Right lobe of liver (tissue), 4 donors: ENCODE data around the gene GLB1L2.

Experiments
- CTCF ChIP-seq, 4 donors: fragments of 200-600 bp in 3 of 4; fragments of 450-650 bp in 1 of 4; IDR thresholded peaks; one replicate each; pipeline versions ENCODE4 v1.5.1 to v1.8.0; 2016 to 2022; ENCODE audit warnings: antibody characterized with exemption in 4 of 4, mild to moderate bottlenecking in 2 of 4
- POLR2A ChIP-seq: fragments of 450-650 bp; IDR thresholded peaks from one replicate; pipeline ENCODE4 v1.6.1; 2017; ENCODE audit warnings: antibody characterized with exemption, mild to moderate bottlenecking
- donor health status: DM: no; HTN: no; CAD: no.
- donor health status: DM: no; HTN: no; CAD: no.
- donor health status: DM: no; HTN: yes; CAD: no.

- TF ChIP-seq CTCF (IDR thresholded peaks at IDR 0.05) (no peak), POLR2A (no peak)
Observed at GRCh38 chr11:134340354-134340964, 8.7 kb downstream of the GLB1L2 start.
